ENCODE measurements around the gene CALHM5.

The CALHM5 gene

GRCh38 chr6:116547358-116547757, 35.9 kb downstream of the CALHM5 start:
- no peak for DNase-seq

GRCh38 chr6:116550796-116551195, 39.4 kb downstream of the CALHM5 start:
- DNase-seq, result no peak

- no peak for DNase-seq
Measured at GRCh38 chr6:116553451-116553850, 42.0 kb downstream of the CALHM5 start, which contains the start of gene CALHM4. Gene CALHM4 (plus strand): TSS chr6:116553751. CDS start chr6:116553794, 43 bp downstream.

- DNase-seq, result no peak
Measured at GRCh38 chr6:116556065-116556464, 44.6 kb downstream of the CALHM5 start.

- DNase-seq, result no peak
Measured at GRCh38 chr6:116556814-116557415, 45.5 kb downstream of the CALHM5 start.

- DNase-seq, result no peak
Measured at GRCh38 chr6:116557893-116558292, 46.5 kb downstream of the CALHM5 start.

- no peak for DNase-seq
Measured at GRCh38 chr6:116560130-116560529, 48.7 kb downstream of the CALHM5 start.

- peak in 45 of 56 donors; percentile 6 to 90 (median 45) for DNase-seq
Measured at GRCh38 chr6:116561377-116562018, 50.1 kb downstream of the CALHM5 start.

- DNase-seq, result no peak
Measured at GRCh38 chr6:116562019-116562403, 50.6 kb downstream of the CALHM5 start.

- DNase-seq, result no peak
Measured at GRCh38 chr6:116562614-116563013, 51.2 kb downstream of the CALHM5 start.

GRCh38 chr6:116563830-116564229, 52.4 kb downstream of the CALHM5 start:
- peak in 1 of 56 donors; percentile 4 for DNase-seq

GRCh38 chr6:116564311-116564710, 52.9 kb downstream of the CALHM5 start:
- DNase-seq, result no peak

GRCh38 chr6:116564921-116565872, 53.8 kb downstream of the CALHM5 start:
- peak in 24 of 56 donors; percentile 2 to 38 (median 14) for DNase-seq

- DNase-seq, result no peak
Measured at GRCh38 chr6:116568111-116568510, 56.7 kb downstream of the CALHM5 start.

GRCh38 chr6:116568821-116569755, 57.6 kb downstream of the CALHM5 start:
- DNase-seq, result no peak

GRCh38 chr6:116570856-116571682, 59.6 kb downstream of the CALHM5 start, which contains the start of gene RWDD1:
Gene RWDD1 (plus strand): TSS chr6:116571504. CDS start chr6:116571583, 79 bp downstream.
- DNase-seq, result peak; percentile 79 to 100 (median 98)

GRCh38 chr6:116571683-116572000, 60.2 kb downstream of the CALHM5 start:
- no peak for DNase-seq

- peak in 2 of 56 donors; percentile 2 to 3 for DNase-seq
Measured at GRCh38 chr6:116572162-116572561, 60.7 kb downstream of the CALHM5 start.
